ENCODE results near the gene CYB561A3. TPM values are rescaled to one million over a fixed set of nuclear protein-coding genes. Genes with fewer than 3 reads are reported as not detected.

The CYB561A3 gene
- total RNA-seq, 1 experiment from 2014 or later: 21.7 TPM

- Histone ChIP-seq H3K18ac (ENCODE audit: insufficient read length, low read depth, low read length) (no peak overlapping the region), H4K5ac (ENCODE audit: insufficient read length, low read depth, low read length) (no peak overlapping the region), H3K4ac (ENCODE audit: low read depth, low read length) (no peak overlapping the region), H2BK120ac (ENCODE audit: low read depth, low read length, poor library complexity, severe bottlenecking) (no peak overlapping the region), H3K79me1 (ENCODE audit: insufficient read depth, low read depth, low read length, poor library complexity, severe bottlenecking) (no peaks in the 10 kb centered on the region), H3K9ac (ENCODE audit: extremely low read depth, insufficient read length, low read length) (no peak overlapping the region), H3K9me3 (ENCODE audit: control insufficient read depth, low read depth, low read length) (no peaks in the 10 kb centered on the region), H2BK15ac (ENCODE audit: low read depth, low read length) (no peak overlapping the region), H3K14ac (ENCODE audit: insufficient read depth, low read length) (no peak overlapping the region), H2AFZ (ENCODE audit: low read length) (no peak overlapping the region), H3K27me3 (ENCODE audit: insufficient read depth, low read length) (no peaks in the 10 kb centered on the region), H3K23ac (ENCODE audit: insufficient read length, low read depth, low read length) (no peak overlapping the region), H2BK5ac (ENCODE audit: insufficient read length, low read length) (no peak overlapping the region), H4K20me1 (ENCODE audit: control insufficient read depth, insufficient read depth, insufficient read length) (no peaks in the 10 kb centered on the region), H3K4me2 (ENCODE audit: insufficient read depth, insufficient read length, low read length) (no peak overlapping the region), H3K79me2 (ENCODE audit: insufficient read depth, low read length) (no peaks in the 10 kb centered on the region), H3K23me2 (ENCODE audit: insufficient read length, low read depth, low read length, poor library complexity, severe bottlenecking) (no peaks in the 10 kb centered on the region), H4K8ac (replicated peaks; ENCODE audit: insufficient read length, low read depth, low read length) (no peak overlapping the region), H2BK12ac (ENCODE audit: insufficient read length, low read depth, low read length) (no peak overlapping the region), H2BK20ac (ENCODE audit: low read depth, low read length, poor library complexity, severe bottlenecking) (no peak overlapping the region), H3T11ph (ENCODE audit: low read length) (no peak overlapping the region), H3K4me1 (ENCODE audit: insufficient read depth, low read length) (no peaks in the 10 kb centered on the region), H3K56ac (ENCODE audit: insufficient read length, low read depth, low read length) (no peak overlapping the region), H2AK5ac (ENCODE audit: insufficient read length, low read length) (no peak overlapping the region), H3K27ac (ENCODE audit: insufficient read length, low read depth, low read length) (no peak overlapping the region), H4K91ac (ENCODE audit: insufficient read length, low read depth, low read length) (no peak overlapping the region)
- WGBS (ENCODE audit: extremely low coverage, insufficient read length, low lambda C conversion rate): no CpG with 5 or more reads among the region's 4 CpGs
- Mint-ChIP-seq H3K9me3 (no peaks in the 10 kb centered on the region), H3K4me3 (no peak overlapping the region), H3K27me3 (ENCODE audit: low read depth) (no peaks in the 10 kb centered on the region), H3K36me3 (ENCODE audit: insufficient read depth in 1 of 3, low read depth in 3 of 3) (peaks cover 5 to 44% (median 37%) of the 10 kb centered on the region in 3 experiments), H3K4me1 (no peaks in the 10 kb centered on the region), H3K27ac (no peak overlapping the region)
- no peak for DNase-seq
- TF ChIP-seq CTCF (conservative IDR thresholded peaks at IDR 0.05): no peak
These were observed 16.5 kb downstream of the CYB561A3 start for GRCh38 chr11:61345170-61345610.
